HCT116 (cell line): ENCODE measurements around the gene CXCR4. TPM values are rescaled to one million over a fixed set of nuclear protein-coding genes. Genes with fewer than 3 reads are reported as not detected.

ENCODE experiments used
- ATAC-seq: fragments of 200-7000 bp; cut with Tn5 transposase; 2 replicates; pipeline ENCODE4 v1.9.1; 2020; ENCODE audit warnings: mild to moderate bottlenecking, moderate library complexity
- BruUV-seq: library from RNA; stranded (reverse); fragments of 400-500 nt; replicated peaks from 2 replicates; lab custom pipeline; 2021; lab: Mats Ljungman, UMichigan
- CTCF ChIA-PET: fragments of 300-600 bp; sonication (Branson Sonifier 250); formaldehyde crosslinking; loops from one replicate; lab custom pipeline; 2021; ENCODE audit warnings: antibody characterized with exemption; lab: Charles Lee
- POLR2A ChIA-PET: fragments of 300-600, 350-600 bp; sonication (Branson Sonifier 250); formaldehyde crosslinking; loops from one replicate; lab custom pipeline; 2021; ENCODE audit warnings: antibody characterized with exemption; lab: Charles Lee
- RAD21 ChIA-PET, 2 experiments: fragments of 300-600 bp; sonication (Branson Sonifier 250); formaldehyde crosslinking; loops; one replicate each; lab custom pipeline; 2023; ENCODE audit warnings: low total read pairs in 2 of 2; ENCODE audit not compliant: uncharacterized antibody in 2 of 2, unreplicated experiment in 2 of 2, low non-redundant PET in 1 of 2; lab: Charles Lee
- DNase-seq: peaks from one replicate; pipeline ENCODE4 v3.0.0-alpha.2; 2010; ENCODE audit warnings: low read depth, low spot score
- H2AFZ ChIP-seq: fragments of 200-600 bp; shearing (Covaris generic), sonication (generic); 2 replicates; pipeline ENCODE4 v1.6.1; 2017; ENCODE audit warnings: low read depth, mixed run types, mixed read lengths, antibody characterized with exemption, low read length; ENCODE audit not compliant: poor library complexity, severe bottlenecking
- H3K27ac ChIP-seq: 2 replicates; pipeline ENCODE4 v1.5.1; 2012; ENCODE audit warnings: low read depth, low read length
- H3K27me3 ChIP-seq: fragments of 200-600 bp; sonication (generic); 2 replicates; pipeline ENCODE4 v1.6.1; 2016; ENCODE audit warnings: mixed run types, low read length, mixed read lengths; ENCODE audit not compliant: insufficient read depth
- H3K36me3 ChIP-seq, 2 experiments: fragments of 200-500 bp in 1 of 2; fragments of 200-600 bp in 1 of 2; sonication (Bioruptor generic) in 1 of 2; sonication (generic) in 1 of 2; 2 replicates each; pipeline versions ENCODE4 v1.5.1 to v1.6.1; 2014 to 2016; ENCODE audit warnings: low read length in 2 of 2, inconsistent platforms in 1 of 2, mixed read lengths in 1 of 2, mixed run types in 1 of 2; ENCODE audit not compliant: insufficient read depth in 2 of 2, control insufficient read depth in 1 of 2
- H3K4me1 ChIP-seq, 2 experiments: fragments of 200-600 bp in 1 of 2; sonication (generic) in 1 of 2; 2 replicates each; pipeline versions ENCODE4 v1.5.1 to v1.6.1; 2012 to 2017; ENCODE audit warnings: low read length in 2 of 2, inconsistent platforms in 1 of 2, mild to moderate bottlenecking in 1 of 2, mixed read lengths in 1 of 2, mixed run types in 1 of 2, moderate library complexity in 1 of 2; ENCODE audit not compliant: insufficient read depth in 2 of 2, control insufficient read depth in 1 of 2
- H3K4me2 ChIP-seq: fragments of 200-600 bp; sonication (generic); 2 replicates; pipeline ENCODE4 v1.6.1; 2017; ENCODE audit warnings: mixed run types, low read length, mixed read lengths
- H3K4me3 ChIP-seq, 2 experiments: fragments of 200-600 bp in 1 of 2; sonication (generic) in 1 of 2; replicated peaks in 1 of 2; 2 replicates each; pipeline ENCODE4 v1.5.1; 2011 to 2016; ENCODE audit warnings: low read length in 2 of 2, control low read depth in 1 of 2, low read depth in 1 of 2, mild to moderate bottlenecking in 1 of 2, mixed read lengths in 1 of 2, mixed run types in 1 of 2
- H3K79me2 ChIP-seq: fragments of 200-600 bp; sonication (generic); 2 replicates; pipeline ENCODE4 v1.6.1; 2017; ENCODE audit warnings: mild to moderate bottlenecking, mixed run types, low read length, moderate library complexity, mixed read lengths; ENCODE audit not compliant: insufficient read depth
- H3K9ac ChIP-seq: fragments of 200-600 bp; sonication (generic); 2 replicates; pipeline ENCODE4 v1.6.1; 2016; ENCODE audit warnings: low read length, mixed read lengths
- H3K9me2 ChIP-seq: fragments of 200-600 bp; sonication (generic), shearing (Covaris generic); 2 replicates; pipeline ENCODE4 v1.6.1; 2017; ENCODE audit warnings: mixed run types, mild to moderate bottlenecking, moderate library complexity; ENCODE audit not compliant: insufficient read depth
- H3K9me3 ChIP-seq, 2 experiments: fragments of 200-500 bp in 1 of 2; fragments of 200-600 bp in 1 of 2; sonication (Bioruptor generic) in 1 of 2; sonication (generic) in 1 of 2; 2 replicates each; pipeline ENCODE4 v1.6.1; 2014 to 2017; ENCODE audit warnings: low read length in 2 of 2, mixed read lengths in 2 of 2, inconsistent platforms in 1 of 2, low read depth in 1 of 2, mild to moderate bottlenecking in 1 of 2, mixed run types in 1 of 2, moderate library complexity in 1 of 2; ENCODE audit not compliant: control insufficient read depth in 1 of 2, insufficient read depth in 1 of 2
- H4K20me1 ChIP-seq: fragments of 200-600 bp; sonication (generic), shearing (Covaris generic); 2 replicates; pipeline ENCODE4 v1.6.1; 2017; ENCODE audit warnings: mixed run types, mild to moderate bottlenecking, moderate library complexity; ENCODE audit not compliant: insufficient read depth
- EGR1 ChIP-seq: IDR thresholded peaks from 2 replicates; pipeline ENCODE4 v1.6.1; 2012; ENCODE audit warnings: low read depth
- ELF1 ChIP-seq: IDR thresholded peaks from 2 replicates; pipeline ENCODE4 v1.6.1; 2012; ENCODE audit warnings: low read depth, borderline replicate concordance
- EZH2 ChIP-seq: fragments of 200-600 bp; sonication (generic); IDR thresholded peaks from 2 replicates; pipeline ENCODE4 v1.6.1; 2017; ENCODE audit warnings: antibody characterized with exemption, mixed run types
- EZH2phosphoT487 ChIP-seq: fragments of 200-600 bp; IDR thresholded peaks from 2 replicates; pipeline ENCODE4 v1.6.1; 2018; ENCODE audit warnings: antibody characterized with exemption, borderline replicate concordance
- FOSL1 ChIP-seq: IDR thresholded peaks from 2 replicates; pipeline ENCODE4 v1.6.1; 2012; ENCODE audit warnings: low read depth
- JUND ChIP-seq: IDR thresholded peaks from 2 replicates; pipeline ENCODE4 v1.6.1; 2012
- POLR2A ChIP-seq: IDR thresholded peaks from 2 replicates; pipeline ENCODE4 v1.7.0; 2011; ENCODE audit warnings: borderline replicate concordance; ENCODE audit not compliant: insufficient read depth, insufficient read length; ENCODE audit errors: extremely low read depth
- POLR2AphosphoS5 ChIP-seq: IDR thresholded peaks from 2 replicates; pipeline ENCODE4 v1.6.1; 2011; ENCODE audit warnings: mild to moderate bottlenecking, low read depth, low read length, moderate library complexity
- RAD21 ChIP-seq: IDR thresholded peaks from 2 replicates; pipeline ENCODE4 v1.6.1; 2012; ENCODE audit warnings: low read depth, mild to moderate bottlenecking
- SIN3A ChIP-seq: IDR thresholded peaks from 2 replicates; pipeline ENCODE4 v1.6.1; 2012; ENCODE audit warnings: low read depth
- SP1 ChIP-seq: IDR thresholded peaks from 2 replicates; pipeline ENCODE4 v1.6.1; 2012; ENCODE audit warnings: low read depth
- SRF ChIP-seq: IDR thresholded peaks from 2 replicates; pipeline ENCODE4 v1.6.1; 2012; ENCODE audit warnings: low read depth
- TCF7L2 ChIP-seq: IDR thresholded peaks from 2 replicates; pipeline ENCODE4 v1.7.0; 2011; ENCODE audit warnings: borderline replicate concordance, inconsistent platforms; ENCODE audit not compliant: insufficient read depth, insufficient read length; ENCODE audit errors: extremely low read depth
- YY1 ChIP-seq: IDR thresholded peaks from 2 replicates; pipeline ENCODE4 v1.6.1; 2011; ENCODE audit warnings: low read length, low read depth, moderate library complexity, mild to moderate bottlenecking; ENCODE audit not compliant: insufficient replicate concordance; ENCODE audit errors: extremely low read depth
- ZFX ChIP-seq: fragments of 450-650 bp; IDR thresholded peaks from 2 replicates; pipeline ENCODE4 v1.6.1; 2017
- intact Hi-C: fragments of 100-400 bp; cut with micrococcal nuclease; formaldehyde crosslinking; loops from 2 replicates; pipeline ENCODE4 v1.10.0; 2022
- total RNA-seq: library from RNA; stranded (reverse); gene quantifications from one replicate; pipeline ENCODE4 v1.2.1, GENCODE V29; 2021; ENCODE audit not compliant: unreplicated experiment
- TF ChIP-seq, protein P1 (sequence below): IDR thresholded peaks from 2 replicates; pipeline ENCODE4 v1.6.1; 2012
- TF ChIP-seq, protein P2 (sequence below): IDR thresholded peaks from 2 replicates; pipeline ENCODE4 v1.6.1; 2012
- TF ChIP-seq, protein P3 (sequence below): IDR thresholded peaks from 2 replicates; pipeline ENCODE4 v1.6.1; 2011; ENCODE audit warnings: mild to moderate bottlenecking, low read length, moderate library complexity; ENCODE audit not compliant: insufficient replicate concordance; ENCODE audit errors: extremely low read depth
- TF ChIP-seq, protein P4 (sequence below), 3 experiments: fragments of 200-600 bp in 1 of 3; sonication (generic) in 1 of 3; IDR thresholded peaks in 2 of 3; conservative IDR thresholded peaks in 1 of 3; 2 replicates each; pipeline ENCODE4 v1.5.1; 2012 to 2017; ENCODE audit warnings: low read depth in 2 of 3, low read length in 2 of 3, antibody characterized with exemption in 1 of 3, borderline replicate concordance in 1 of 3, control low read depth in 1 of 3, mild to moderate bottlenecking in 1 of 3, mixed read lengths in 1 of 3, mixed run types in 1 of 3, moderate library complexity in 1 of 3; ENCODE audit not compliant: insufficient read depth in 1 of 3
- TF ChIP-seq, protein P5 (sequence below): IDR thresholded peaks from 2 replicates; pipeline ENCODE4 v1.6.1; 2012; ENCODE audit warnings: low read depth

CXCR4 gene
- total RNA-seq, 1 experiment from 2014 or later: 1.3 TPM

DNA sequence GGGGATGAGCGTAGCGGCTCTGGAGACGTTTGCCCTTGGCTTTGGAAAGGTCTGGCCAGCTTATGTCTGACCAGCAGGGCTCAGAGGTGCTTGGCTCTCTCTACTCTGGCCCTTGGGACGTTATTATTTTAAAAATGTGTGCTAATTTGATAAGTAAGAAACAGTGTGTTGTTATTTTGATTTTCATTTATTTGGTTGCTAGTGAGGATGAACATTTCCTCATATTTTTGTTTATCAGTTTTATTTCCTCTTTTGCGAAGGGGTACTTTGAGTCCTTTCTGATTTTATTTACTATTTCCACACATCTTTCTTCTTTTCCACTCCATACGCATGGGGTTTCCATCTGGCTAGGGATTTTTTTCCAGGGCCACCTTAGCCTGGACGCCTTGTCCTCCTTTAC lies 11.4 kb downstream of the CXCR4 start:
- ChIA-PET RAD21 (no interaction called here), CTCF (no interaction called here), POLR2A (no interaction called here)
- Histone ChIP-seq H3K9me2 (no peaks in the 10 kb centered on the region), H3K27me3 (peaks cover 9% of the 10 kb centered on the region; the same call in 1 of the 2 replicates), H3K27ac (no peak overlapping the region), H3K4me3 (no peak overlapping the region), H3K4me1 (no peaks in the 10 kb centered on the region), H3K79me2 (no peaks in the 10 kb centered on the region), H4K20me1 (no peaks in the 10 kb centered on the region), H3K9me3 (no peaks in the 10 kb centered on the region), H2AFZ (no peak overlapping the region), H3K9ac (no peak overlapping the region), H3K36me3 (no peaks in the 10 kb centered on the region), H3K4me2 (no peak overlapping the region)
- TF ChIP-seq EGR1 (no peak), EZH2 (no peak), ELF1 (no peak), ZFX (no peak), EZH2phosphoT487 (no peak), POLR2A (no peak), JUND (no peak), SRF (no peak), SP1 (no peak), SIN3A (no peak), YY1 (no peak), RAD21 (no peak), TCF7L2 (no peak), POLR2AphosphoS5 (no peak), FOSL1 (no peak)
- TF ChIP-seq, protein P1, sequence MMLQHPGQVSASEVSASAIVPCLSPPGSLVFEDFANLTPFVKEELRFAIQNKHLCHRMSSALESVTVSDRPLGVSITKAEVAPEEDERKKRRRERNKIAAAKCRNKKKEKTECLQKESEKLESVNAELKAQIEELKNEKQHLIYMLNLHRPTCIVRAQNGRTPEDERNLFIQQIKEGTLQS: no peak
- TF ChIP-seq, protein P2, sequence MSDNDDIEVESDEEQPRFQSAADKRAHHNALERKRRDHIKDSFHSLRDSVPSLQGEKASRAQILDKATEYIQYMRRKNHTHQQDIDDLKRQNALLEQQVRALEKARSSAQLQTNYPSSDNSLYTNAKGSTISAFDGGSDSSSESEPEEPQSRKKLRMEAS: no peak
- TF ChIP-seq, protein P3, sequence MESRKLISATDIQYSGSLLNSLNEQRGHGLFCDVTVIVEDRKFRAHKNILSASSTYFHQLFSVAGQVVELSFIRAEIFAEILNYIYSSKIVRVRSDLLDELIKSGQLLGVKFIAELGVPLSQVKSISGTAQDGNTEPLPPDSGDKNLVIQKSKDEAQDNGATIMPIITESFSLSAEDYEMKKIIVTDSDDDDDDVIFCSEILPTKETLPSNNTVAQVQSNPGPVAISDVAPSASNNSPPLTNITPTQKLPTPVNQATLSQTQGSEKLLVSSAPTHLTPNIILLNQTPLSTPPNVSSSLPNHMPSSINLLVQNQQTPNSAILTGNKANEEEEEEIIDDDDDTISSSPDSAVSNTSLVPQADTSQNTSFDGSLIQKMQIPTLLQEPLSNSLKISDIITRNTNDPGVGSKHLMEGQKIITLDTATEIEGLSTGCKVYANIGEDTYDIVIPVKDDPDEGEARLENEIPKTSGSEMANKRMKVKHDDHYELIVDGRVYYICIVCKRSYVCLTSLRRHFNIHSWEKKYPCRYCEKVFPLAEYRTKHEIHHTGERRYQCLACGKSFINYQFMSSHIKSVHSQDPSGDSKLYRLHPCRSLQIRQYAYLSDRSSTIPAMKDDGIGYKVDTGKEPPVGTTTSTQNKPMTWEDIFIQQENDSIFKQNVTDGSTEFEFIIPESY: no peak
- TF ChIP-seq, protein P4, sequence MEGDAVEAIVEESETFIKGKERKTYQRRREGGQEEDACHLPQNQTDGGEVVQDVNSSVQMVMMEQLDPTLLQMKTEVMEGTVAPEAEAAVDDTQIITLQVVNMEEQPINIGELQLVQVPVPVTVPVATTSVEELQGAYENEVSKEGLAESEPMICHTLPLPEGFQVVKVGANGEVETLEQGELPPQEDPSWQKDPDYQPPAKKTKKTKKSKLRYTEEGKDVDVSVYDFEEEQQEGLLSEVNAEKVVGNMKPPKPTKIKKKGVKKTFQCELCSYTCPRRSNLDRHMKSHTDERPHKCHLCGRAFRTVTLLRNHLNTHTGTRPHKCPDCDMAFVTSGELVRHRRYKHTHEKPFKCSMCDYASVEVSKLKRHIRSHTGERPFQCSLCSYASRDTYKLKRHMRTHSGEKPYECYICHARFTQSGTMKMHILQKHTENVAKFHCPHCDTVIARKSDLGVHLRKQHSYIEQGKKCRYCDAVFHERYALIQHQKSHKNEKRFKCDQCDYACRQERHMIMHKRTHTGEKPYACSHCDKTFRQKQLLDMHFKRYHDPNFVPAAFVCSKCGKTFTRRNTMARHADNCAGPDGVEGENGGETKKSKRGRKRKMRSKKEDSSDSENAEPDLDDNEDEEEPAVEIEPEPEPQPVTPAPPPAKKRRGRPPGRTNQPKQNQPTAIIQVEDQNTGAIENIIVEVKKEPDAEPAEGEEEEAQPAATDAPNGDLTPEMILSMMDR (IDR thresholded peaks at IDR 0.05 in 2 of 3, conservative IDR thresholded peaks at IDR 0.05 in 1 of 3; ENCODE audit: borderline replicate concordance in 1 of 3, insufficient read depth in 1 of 3, low read depth in 2 of 3, low read length in 2 of 3): no peak
- TF ChIP-seq, protein P5, sequence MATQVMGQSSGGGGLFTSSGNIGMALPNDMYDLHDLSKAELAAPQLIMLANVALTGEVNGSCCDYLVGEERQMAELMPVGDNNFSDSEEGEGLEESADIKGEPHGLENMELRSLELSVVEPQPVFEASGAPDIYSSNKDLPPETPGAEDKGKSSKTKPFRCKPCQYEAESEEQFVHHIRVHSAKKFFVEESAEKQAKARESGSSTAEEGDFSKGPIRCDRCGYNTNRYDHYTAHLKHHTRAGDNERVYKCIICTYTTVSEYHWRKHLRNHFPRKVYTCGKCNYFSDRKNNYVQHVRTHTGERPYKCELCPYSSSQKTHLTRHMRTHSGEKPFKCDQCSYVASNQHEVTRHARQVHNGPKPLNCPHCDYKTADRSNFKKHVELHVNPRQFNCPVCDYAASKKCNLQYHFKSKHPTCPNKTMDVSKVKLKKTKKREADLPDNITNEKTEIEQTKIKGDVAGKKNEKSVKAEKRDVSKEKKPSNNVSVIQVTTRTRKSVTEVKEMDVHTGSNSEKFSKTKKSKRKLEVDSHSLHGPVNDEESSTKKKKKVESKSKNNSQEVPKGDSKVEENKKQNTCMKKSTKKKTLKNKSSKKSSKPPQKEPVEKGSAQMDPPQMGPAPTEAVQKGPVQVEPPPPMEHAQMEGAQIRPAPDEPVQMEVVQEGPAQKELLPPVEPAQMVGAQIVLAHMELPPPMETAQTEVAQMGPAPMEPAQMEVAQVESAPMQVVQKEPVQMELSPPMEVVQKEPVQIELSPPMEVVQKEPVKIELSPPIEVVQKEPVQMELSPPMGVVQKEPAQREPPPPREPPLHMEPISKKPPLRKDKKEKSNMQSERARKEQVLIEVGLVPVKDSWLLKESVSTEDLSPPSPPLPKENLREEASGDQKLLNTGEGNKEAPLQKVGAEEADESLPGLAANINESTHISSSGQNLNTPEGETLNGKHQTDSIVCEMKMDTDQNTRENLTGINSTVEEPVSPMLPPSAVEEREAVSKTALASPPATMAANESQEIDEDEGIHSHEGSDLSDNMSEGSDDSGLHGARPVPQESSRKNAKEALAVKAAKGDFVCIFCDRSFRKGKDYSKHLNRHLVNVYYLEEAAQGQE: no peak
- DNase-seq (no peak), ATAC-seq (no peak)
- intact Hi-C loops: no loop called here
- BruUV-seq: no TSS peak
